Astrocyte of the spinal cord (primary cell): ENCODE results near the gene COL23A1.
"Not testable (repeated sequence)": the region's sequence is repeated elsewhere in the genome, so short reads cannot be mapped to it uniquely, and the experiment has no call there.

Experiments
- DNase-seq: peaks from one replicate; pipeline ENCODE4 v3.0.0; 2011; ENCODE audit warnings: low read depth, low spot score
- H3K4me3 ChIP-seq: 2 replicates; pipeline ENCODE4 v1.5.1; 2011; ENCODE audit warnings: low read depth, mild to moderate bottlenecking, low read length, moderate library complexity
- in situ Hi-C: cut with HindIII; loops from 2 replicates; pipeline ENCODE4 v1.10.0; 2017; ENCODE audit warnings: low sequenced_read_pairs
- TF ChIP-seq, protein P1 (sequence below): IDR thresholded peaks from 2 replicates; pipeline ENCODE4 v1.5.1; 2012; ENCODE audit warnings: low read depth, mild to moderate bottlenecking, low read length, inconsistent platforms

The COL23A1 gene

DNA sequence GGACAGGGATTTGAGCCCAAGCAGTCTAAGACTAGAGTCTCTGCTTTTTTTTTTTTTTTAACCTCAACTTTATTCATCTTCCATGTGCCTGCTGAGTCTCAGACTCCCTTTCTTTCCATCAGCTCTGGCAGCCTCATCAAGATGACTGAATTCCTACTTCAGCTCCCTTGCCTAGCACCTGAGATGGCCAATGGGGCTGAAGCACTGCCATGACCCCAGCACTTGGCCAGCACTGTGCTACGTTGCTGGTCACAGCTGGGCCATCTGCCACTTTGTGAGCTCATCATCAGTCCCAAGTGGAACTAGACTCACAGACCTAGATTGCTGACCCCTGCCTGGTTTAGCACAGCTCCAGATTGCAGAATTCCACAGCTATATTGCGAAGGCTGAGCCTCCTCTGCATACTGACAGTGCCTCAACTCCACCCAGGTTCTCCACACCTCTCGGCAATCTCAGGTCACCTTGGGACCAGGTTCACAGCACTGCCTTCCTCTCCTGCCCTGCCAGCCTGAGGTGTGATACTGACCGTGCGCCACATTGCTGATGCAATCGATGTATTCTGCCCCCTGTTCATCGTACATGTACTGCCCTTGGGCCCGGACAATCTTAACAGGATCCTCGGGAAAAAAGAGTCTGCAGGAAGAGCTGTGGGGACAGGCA lies 359.2 kb downstream of the COL23A1 start:
- peak overlapping the region; percentile 83 for H3K4me3 ChIP-seq
- in situ Hi-C loops, result no loop called here
- no peak for DNase-seq
- TF ChIP-seq, protein P1, sequence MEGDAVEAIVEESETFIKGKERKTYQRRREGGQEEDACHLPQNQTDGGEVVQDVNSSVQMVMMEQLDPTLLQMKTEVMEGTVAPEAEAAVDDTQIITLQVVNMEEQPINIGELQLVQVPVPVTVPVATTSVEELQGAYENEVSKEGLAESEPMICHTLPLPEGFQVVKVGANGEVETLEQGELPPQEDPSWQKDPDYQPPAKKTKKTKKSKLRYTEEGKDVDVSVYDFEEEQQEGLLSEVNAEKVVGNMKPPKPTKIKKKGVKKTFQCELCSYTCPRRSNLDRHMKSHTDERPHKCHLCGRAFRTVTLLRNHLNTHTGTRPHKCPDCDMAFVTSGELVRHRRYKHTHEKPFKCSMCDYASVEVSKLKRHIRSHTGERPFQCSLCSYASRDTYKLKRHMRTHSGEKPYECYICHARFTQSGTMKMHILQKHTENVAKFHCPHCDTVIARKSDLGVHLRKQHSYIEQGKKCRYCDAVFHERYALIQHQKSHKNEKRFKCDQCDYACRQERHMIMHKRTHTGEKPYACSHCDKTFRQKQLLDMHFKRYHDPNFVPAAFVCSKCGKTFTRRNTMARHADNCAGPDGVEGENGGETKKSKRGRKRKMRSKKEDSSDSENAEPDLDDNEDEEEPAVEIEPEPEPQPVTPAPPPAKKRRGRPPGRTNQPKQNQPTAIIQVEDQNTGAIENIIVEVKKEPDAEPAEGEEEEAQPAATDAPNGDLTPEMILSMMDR, result no peak

GRCh38 chr5:178229861-178230260 lies 360.3 kb downstream of the COL23A1 start:
- TF ChIP-seq, protein P1, result no peak
- in situ Hi-C loops, result no loop called here
- no peak for DNase-seq
- no peak overlapping the region for H3K4me3 ChIP-seq

DNA sequence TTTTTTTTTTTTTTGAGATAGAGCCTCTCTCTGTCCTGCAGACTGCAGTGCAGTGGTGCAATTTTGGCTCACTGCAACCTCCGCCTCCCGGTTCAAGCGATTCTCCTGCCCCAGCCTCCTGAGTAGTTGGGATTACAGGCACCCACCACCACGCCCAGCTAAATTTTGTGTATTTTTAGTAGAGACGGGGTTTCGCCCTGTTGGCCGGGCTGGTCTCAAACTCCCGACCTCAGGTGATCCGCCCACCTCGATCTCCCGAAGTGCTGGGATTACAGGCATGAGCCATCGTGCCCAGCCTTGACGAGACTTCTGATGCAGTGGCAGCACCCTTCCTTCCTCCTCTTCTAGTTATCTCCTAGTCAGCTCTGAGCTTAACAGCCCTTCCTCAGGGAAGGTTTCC lies 361.1 kb downstream of the COL23A1 start:
- DNase-seq, in situ Hi-C loops, H3K4me3 ChIP-seq: not testable (repeated sequence)

DNA sequence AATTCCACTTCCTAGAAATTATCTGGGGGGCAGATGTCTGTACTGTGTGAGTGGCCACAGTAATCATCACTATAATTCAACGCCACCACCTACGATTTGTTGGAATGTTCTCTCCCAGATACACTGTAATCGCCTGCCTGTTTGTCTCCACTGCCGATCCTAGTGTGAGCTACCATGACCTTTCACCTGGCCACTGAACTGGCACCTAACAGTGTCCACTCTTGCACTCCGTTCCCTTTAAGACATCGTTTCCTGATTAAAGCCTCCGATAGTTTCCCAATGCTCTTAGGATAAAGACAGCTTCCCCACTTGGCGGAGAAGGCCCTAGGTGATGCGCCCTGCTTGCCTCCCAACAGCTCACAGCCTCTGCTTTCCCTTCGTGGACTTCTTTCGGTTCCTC lies 361.6 kb downstream of the COL23A1 start:
- TF ChIP-seq, protein P1, result no peak
- in situ Hi-C loops, result no loop called here
- no peak overlapping the region for H3K4me3 ChIP-seq
- no peak for DNase-seq

DNA sequence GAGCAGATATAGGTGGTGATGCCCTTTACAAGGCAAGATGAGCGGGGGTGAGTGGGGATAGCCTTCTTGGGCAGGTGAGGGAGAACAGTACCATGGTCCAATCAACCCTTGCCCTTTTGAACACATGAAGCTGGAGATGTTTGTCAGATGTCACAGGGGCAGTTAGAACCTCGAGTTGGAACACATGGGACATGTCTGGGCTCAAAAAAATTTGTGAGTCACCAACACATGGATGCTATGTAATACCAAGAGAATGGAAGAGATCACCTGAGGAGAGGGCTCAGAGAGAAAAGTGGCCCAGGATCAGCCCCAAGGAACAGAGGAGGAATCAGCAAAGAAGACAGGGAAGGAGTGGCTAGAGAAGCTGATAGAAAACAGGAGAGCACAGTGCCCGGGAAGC lies 362.3 kb downstream of the COL23A1 start:
- in situ Hi-C loops, result no loop called here
- H3K4me3 ChIP-seq, result no peak overlapping the region
- no peak for DNase-seq
- TF ChIP-seq, protein P1, result no peak

DNA sequence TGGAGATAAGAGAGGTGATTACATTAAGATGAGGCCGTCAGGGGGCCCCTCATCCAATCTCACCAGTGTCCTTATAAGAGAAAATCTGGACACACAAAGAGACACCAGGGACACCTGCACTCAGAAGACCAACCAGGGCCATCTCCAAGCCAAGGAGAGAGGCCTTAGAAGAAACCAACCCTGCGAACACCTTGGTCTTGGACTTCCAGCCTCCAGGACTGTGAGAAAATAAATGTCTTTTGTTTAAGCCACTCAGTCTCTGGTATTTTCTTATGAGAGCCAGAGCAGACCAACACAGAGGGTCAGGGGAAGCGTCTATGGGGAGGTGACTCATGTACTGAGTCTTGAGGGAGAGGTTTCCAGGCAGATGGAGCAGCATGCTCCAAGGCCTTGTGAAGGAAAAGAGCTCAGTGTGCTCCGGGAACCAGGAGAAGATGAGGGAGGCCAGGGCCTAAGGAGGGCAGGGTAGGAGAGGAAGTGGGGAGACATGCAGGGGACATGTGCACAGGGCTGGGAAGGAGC lies 363.0 kb downstream of the COL23A1 start:
- no peak overlapping the region for H3K4me3 ChIP-seq
- TF ChIP-seq, protein P1, result no peak
- in situ Hi-C loops, result no loop called here
- peak; percentile 59 for DNase-seq

DNA sequence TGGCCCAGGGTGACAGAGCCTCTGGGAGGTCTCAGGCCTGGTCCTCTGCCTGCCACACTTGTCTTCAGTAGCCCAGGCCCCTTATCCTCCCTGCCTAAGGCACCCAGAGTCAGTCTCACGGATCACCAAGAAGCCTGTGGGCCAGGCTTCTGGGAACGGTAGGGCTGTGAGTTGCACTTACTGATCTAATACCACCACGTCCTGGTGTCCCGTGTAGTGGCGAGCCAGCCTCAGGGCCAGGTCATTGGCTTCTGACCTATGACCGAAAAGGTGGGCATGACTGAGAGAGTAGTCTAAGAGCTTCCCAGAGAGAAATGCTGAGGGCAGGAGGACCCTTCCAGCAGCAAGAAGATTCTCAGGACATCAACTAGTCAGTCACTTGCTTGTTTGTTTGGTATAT lies 365.0 kb downstream of the COL23A1 start:
- TF ChIP-seq, protein P1, result no peak
- no peak overlapping the region for H3K4me3 ChIP-seq
- in situ Hi-C loops, result no loop called here
- no peak for DNase-seq
